ENCODE data around the gene SLC4A1.

The SLC4A1 gene

GRCh38 chr17:44235583-44235936 is 32.4 kb downstream of the SLC4A1 start:
- no peak overlapping the region for H3K4me3 ChIP-seq
- no peaks in the 10 kb centered on the region; the same call in 1 of the 2 replicates for H3K9me3 ChIP-seq
- H3K27me3 ChIP-seq (ENCODE audit: low read depth) = no peaks in the 10 kb centered on the region
- H3K36me3 ChIP-seq (replicated peaks) = no peaks in the 10 kb centered on the region
- no peaks in the 10 kb centered on the region for H3K4me1 ChIP-seq
- no peak for DNase-seq (ENCODE audit: low spot score in 2 of 2)
- in situ Hi-C loops (cut with MboI; ENCODE audit: low sequenced_read_pairs) = no loop called here

GRCh38 chr17:44233582-44233981 is 34.4 kb downstream of the SLC4A1 start:
- no peak for DNase-seq (ENCODE audit: low spot score in 2 of 2)
- H3K27me3 ChIP-seq (ENCODE audit: low read depth) = no peaks in the 10 kb centered on the region
- H3K9me3 ChIP-seq = no peaks in the 10 kb centered on the region; the same call in 1 of the 2 replicates
- H3K36me3 ChIP-seq (replicated peaks) = no peaks in the 10 kb centered on the region
- in situ Hi-C loops (cut with MboI; ENCODE audit: low sequenced_read_pairs) = no loop called here
- H3K4me3 ChIP-seq = no peak overlapping the region
- no peaks in the 10 kb centered on the region for H3K4me1 ChIP-seq

GRCh38 chr17:44232061-44232460 is 35.9 kb downstream of the SLC4A1 start:
- no peaks in the 10 kb centered on the region for H3K36me3 ChIP-seq (replicated peaks)
- in situ Hi-C loops (cut with MboI; ENCODE audit: low sequenced_read_pairs) = no loop called here
- DNase-seq (ENCODE audit: low spot score in 2 of 2) = no peak
- no peak overlapping the region for H3K4me3 ChIP-seq
- H3K27me3 ChIP-seq (ENCODE audit: low read depth) = no peaks in the 10 kb centered on the region
- no peaks in the 10 kb centered on the region; the same call in 1 of the 2 replicates for H3K9me3 ChIP-seq
- H3K4me1 ChIP-seq = no peaks in the 10 kb centered on the region

- H3K4me1 ChIP-seq = no peaks in the 10 kb centered on the region
- in situ Hi-C loops (cut with MboI; ENCODE audit: low sequenced_read_pairs) = no loop called here
- H3K36me3 ChIP-seq (replicated peaks) = no peaks in the 10 kb centered on the region
- no peak overlapping the region for H3K4me3 ChIP-seq
- DNase-seq (ENCODE audit: low spot score in 2 of 2) = no peak
- H3K27me3 ChIP-seq (ENCODE audit: low read depth) = no peaks in the 10 kb centered on the region
- no peaks in the 10 kb centered on the region for H3K9me3 ChIP-seq
Observed at GRCh38 chr17:44230140-44230539, 37.8 kb downstream of the SLC4A1 start.

GRCh38 chr17:44229090-44229489 is 38.8 kb downstream of the SLC4A1 start:
- H3K4me3 ChIP-seq = no peak overlapping the region
- H3K27me3 ChIP-seq (ENCODE audit: low read depth) = no peaks in the 10 kb centered on the region
- no peak for DNase-seq (ENCODE audit: low spot score in 2 of 2)
- H3K36me3 ChIP-seq (replicated peaks) = no peaks in the 10 kb centered on the region
- no peaks in the 10 kb centered on the region for H3K9me3 ChIP-seq
- in situ Hi-C loops (cut with MboI; ENCODE audit: low sequenced_read_pairs) = no loop called here
- H3K4me1 ChIP-seq = no peaks in the 10 kb centered on the region

- Histone ChIP-seq H3K4me1 (peaks cover 5% of the 10 kb centered on the region; the same call in 1 of the 2 replicates), H3K36me3 (replicated peaks) (no peaks in the 10 kb centered on the region; the same call in 1 of the 2 replicates), H3K27me3 (ENCODE audit: low read depth) (no peaks in the 10 kb centered on the region), H3K9me3 (no peaks in the 10 kb centered on the region), H3K4me3 (no peak overlapping the region)
- in situ Hi-C loops (cut with MboI; ENCODE audit: low sequenced_read_pairs) = no loop called here
- no peak for DNase-seq (ENCODE audit: low spot score in 2 of 2)
Observed at GRCh38 chr17:44223541-44224071, 44.3 kb downstream of the SLC4A1 start.

DNA sequence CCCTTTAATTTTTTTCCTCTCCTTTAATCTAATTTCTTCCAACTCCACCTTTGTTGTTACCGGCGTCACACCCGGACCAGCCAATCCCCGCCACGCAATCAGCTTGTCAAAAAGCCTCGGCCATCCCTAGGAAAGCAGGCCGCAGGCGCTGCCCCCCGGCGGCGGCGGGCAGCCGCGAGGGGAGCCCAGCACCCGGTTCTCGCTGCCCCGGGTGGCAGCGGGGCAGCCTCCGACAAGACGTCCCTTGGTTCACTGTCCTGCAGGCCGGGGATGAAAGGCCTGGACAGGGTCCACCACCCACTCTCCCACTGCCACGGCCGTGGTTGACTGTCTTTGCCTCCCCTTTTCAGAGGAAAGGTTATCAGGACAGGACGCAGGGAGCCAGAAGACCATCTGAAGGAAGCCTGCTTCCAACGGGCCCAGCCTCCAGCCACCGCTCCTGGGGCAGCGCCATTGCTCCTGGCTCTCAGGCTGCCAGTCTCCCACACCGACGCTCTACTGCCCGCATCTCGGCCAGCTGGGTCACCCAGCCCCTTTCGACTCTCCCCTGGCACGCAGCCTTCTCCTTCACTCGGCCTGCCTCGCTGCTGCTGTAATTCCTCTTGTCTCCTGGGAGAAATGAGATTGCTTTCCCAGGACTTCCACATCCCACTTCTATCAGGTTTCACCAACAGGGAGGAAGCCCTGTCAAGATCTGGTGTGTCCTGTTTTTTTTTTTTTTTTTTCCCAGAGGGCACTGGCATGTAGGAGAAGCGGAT is 45.6 kb downstream of the SLC4A1 start:
- Histone ChIP-seq H3K4me3 (peak overlapping the region; percentile 76), H3K9me3 (no peaks in the 10 kb centered on the region), H3K36me3 (replicated peaks) (no peaks in the 10 kb centered on the region; the same call in 1 of the 2 replicates), H3K27me3 (ENCODE audit: low read depth) (no peaks in the 10 kb centered on the region), H3K4me1 (peaks cover 7% of the 10 kb centered on the region)
- in situ Hi-C loops (cut with MboI; ENCODE audit: low sequenced_read_pairs) = no loop called here
- peak; percentile 76 to 80 for DNase-seq (ENCODE audit: low spot score in 2 of 2)

GRCh38 chr17:44221862-44222111 is 46.1 kb downstream of the SLC4A1 start:
- Histone ChIP-seq H3K36me3 (replicated peaks) (peaks cover 1% of the 10 kb centered on the region), H3K4me1 (peaks cover 10% of the 10 kb centered on the region), H3K9me3 (no peaks in the 10 kb centered on the region), H3K4me3 (peak overlapping the region; percentile 76), H3K27me3 (ENCODE audit: low read depth) (no peaks in the 10 kb centered on the region)
- in situ Hi-C loops (cut with MboI; ENCODE audit: low sequenced_read_pairs) = no loop called here
- no peak for DNase-seq (ENCODE audit: low spot score in 2 of 2)

- H3K4me1 ChIP-seq = peaks cover 10% of the 10 kb centered on the region
- H3K27me3 ChIP-seq (ENCODE audit: low read depth) = no peaks in the 10 kb centered on the region
- H3K4me3 ChIP-seq = peak overlapping the region; percentile 76
- H3K9me3 ChIP-seq = no peaks in the 10 kb centered on the region
- in situ Hi-C loops (cut with MboI; ENCODE audit: low sequenced_read_pairs) = no loop called here
- H3K36me3 ChIP-seq (replicated peaks) = peaks cover 6% of the 10 kb centered on the region
- peak; percentile 65 to 84 for DNase-seq (ENCODE audit: low spot score in 2 of 2)
Observed at GRCh38 chr17:44221084-44221861, 46.7 kb downstream of the SLC4A1 start.

DNA sequence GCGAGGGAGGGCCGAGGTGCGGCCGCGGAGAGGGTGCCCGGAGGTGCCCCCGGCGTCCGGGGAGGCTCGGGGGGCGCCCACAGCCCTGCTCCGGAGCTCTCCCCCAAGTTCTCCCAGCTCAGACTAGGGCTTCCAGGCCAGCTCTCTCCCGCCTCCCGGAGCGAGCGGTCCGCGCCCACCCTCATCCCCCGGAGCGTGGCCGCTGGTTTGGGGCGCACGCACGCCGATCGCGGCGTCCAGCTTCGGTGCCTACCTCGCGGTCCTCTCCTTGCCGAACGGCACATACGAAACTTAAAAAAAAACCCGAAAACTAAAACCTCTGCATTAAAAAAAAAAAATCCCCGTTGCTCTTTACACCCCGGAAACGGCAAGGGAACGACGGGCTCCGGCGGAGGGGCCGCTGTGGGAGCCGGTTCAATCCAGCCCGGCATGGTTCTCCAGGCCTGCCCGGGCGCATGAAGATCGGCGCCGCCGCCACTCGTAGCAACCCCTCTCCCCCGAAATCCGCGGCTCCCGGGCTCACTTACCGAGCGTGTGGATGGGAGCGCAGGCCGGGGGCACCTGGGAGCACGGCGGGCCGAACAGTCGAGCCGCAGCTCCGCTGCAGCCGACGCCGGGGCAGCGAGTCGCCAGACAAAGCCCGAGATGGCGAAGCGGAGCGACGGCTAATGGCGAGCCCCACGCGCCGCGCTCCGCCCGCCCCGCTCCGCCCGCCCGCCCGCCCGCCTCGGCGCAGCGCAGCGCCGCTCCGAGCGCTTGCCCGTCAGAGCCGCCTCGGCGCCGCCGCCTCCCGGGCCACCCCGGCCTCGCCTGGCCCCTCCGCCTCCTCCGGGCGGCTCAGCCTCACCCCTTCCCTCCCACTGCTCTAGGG is 47.5 kb downstream of the SLC4A1 start:
- in situ Hi-C loops (cut with MboI; ENCODE audit: low sequenced_read_pairs) = no loop called here
- DNase-seq (ENCODE audit: low spot score in 2 of 2) = peak; percentile 24 to 41
- Histone ChIP-seq H3K36me3 (replicated peaks) (peaks cover 14% of the 10 kb centered on the region), H3K9me3 (no peaks in the 10 kb centered on the region), H3K27me3 (ENCODE audit: low read depth) (no peaks in the 10 kb centered on the region), H3K4me3 (peak overlapping the region; percentile 76), H3K4me1 (peaks cover 10% of the 10 kb centered on the region)

DNA sequence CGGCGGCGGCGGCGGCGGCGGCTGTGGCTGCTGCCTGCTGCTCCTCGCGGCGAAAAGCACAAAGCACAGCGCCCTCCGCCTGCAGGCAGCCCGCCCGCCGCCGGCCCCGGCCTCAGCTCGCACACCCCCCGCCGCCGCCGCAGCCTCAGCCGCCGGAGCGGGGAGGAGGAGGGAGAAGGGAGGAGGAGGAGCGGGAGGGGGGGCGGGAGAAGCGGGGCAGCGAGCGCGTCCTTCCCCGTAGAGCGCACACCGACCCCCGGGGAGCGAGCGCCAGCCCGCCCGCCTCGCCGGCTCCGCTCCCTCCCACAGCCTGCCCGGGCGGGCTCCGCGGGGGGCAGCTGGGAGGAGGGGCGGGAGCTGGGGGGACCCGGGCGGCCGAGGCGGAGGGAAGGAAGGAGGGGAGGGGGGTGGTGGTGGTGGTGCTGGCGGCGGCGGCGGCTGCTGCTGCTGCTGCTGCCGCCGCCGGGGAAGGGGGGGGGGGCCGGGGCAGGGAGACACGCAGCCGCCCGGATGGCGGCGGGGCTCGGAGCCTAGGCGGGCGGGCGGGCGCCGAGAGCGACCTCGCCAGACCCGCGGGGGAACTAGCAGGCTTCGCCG is 48.2 kb downstream of the SLC4A1 start, which contains the start of gene UBTF:
Gene UBTF (minus strand): TSS at position 60 of the 597 bp plus-strand sequence. CDS start 1,446 bp downstream, outside the sequence.
- in situ Hi-C loops (cut with MboI; ENCODE audit: low sequenced_read_pairs) = no loop called here
- H3K4me1 ChIP-seq = peaks cover 10% of the 10 kb centered on the region
- peak; percentile 48 to 83 for DNase-seq (ENCODE audit: low spot score in 2 of 2)
- H3K36me3 ChIP-seq (replicated peaks) = peaks cover 22% of the 10 kb centered on the region
- peak within 1 kb of the TSS; percentile 76 for H3K4me3 ChIP-seq
- H3K27me3 ChIP-seq (ENCODE audit: low read depth) = no peaks in the 10 kb centered on the region
- H3K9me3 ChIP-seq = no peaks in the 10 kb centered on the region

GRCh38 chr17:44219108-44219615 is 48.8 kb downstream of the SLC4A1 start:
- Histone ChIP-seq H3K27me3 (ENCODE audit: low read depth) (no peaks in the 10 kb centered on the region), H3K9me3 (no peaks in the 10 kb centered on the region), H3K36me3 (replicated peaks) (peaks cover 27% of the 10 kb centered on the region), H3K4me1 (peaks cover 10% of the 10 kb centered on the region), H3K4me3 (peak overlapping the region; percentile 46)
- peak in 1 of 2 experiments; percentile 56 for DNase-seq (ENCODE audit: low spot score in 2 of 2)
- in situ Hi-C loops (cut with MboI; ENCODE audit: low sequenced_read_pairs) = no loop called here

All from HAP-1 (cell line).